HCT116 (cell line): ENCODE measurements around the gene XDH.

ENCODE experiments used
- EZH2 ChIP-seq: fragments of 200-600 bp; sonication (generic); IDR thresholded peaks from 2 replicates; pipeline ENCODE4 v1.6.1; 2017; ENCODE audit warnings: antibody characterized with exemption, mixed run types
- EZH2phosphoT487 ChIP-seq: fragments of 200-600 bp; IDR thresholded peaks from 2 replicates; pipeline ENCODE4 v1.6.1; 2018; ENCODE audit warnings: antibody characterized with exemption, borderline replicate concordance
- POLR2A ChIP-seq: IDR thresholded peaks from 2 replicates; pipeline ENCODE4 v1.7.0; 2011; ENCODE audit warnings: borderline replicate concordance; ENCODE audit not compliant: insufficient read depth, insufficient read length; ENCODE audit errors: extremely low read depth
- POLR2AphosphoS5 ChIP-seq: IDR thresholded peaks from 2 replicates; pipeline ENCODE4 v1.6.1; 2011; ENCODE audit warnings: mild to moderate bottlenecking, low read depth, low read length, moderate library complexity
- REST ChIP-seq: IDR thresholded peaks from 2 replicates; pipeline ENCODE4 v1.6.1; 2012; ENCODE audit warnings: low read depth
- SP1 ChIP-seq: IDR thresholded peaks from 2 replicates; pipeline ENCODE4 v1.6.1; 2012; ENCODE audit warnings: low read depth
- SRF ChIP-seq: IDR thresholded peaks from 2 replicates; pipeline ENCODE4 v1.6.1; 2012; ENCODE audit warnings: low read depth
- YY1 ChIP-seq: IDR thresholded peaks from 2 replicates; pipeline ENCODE4 v1.6.1; 2011; ENCODE audit warnings: low read length, low read depth, moderate library complexity, mild to moderate bottlenecking; ENCODE audit not compliant: insufficient replicate concordance; ENCODE audit errors: extremely low read depth
- TF ChIP-seq, protein P1 (sequence below), 3 experiments: fragments of 200-600 bp in 1 of 3; sonication (generic) in 1 of 3; IDR thresholded peaks in 2 of 3; conservative IDR thresholded peaks in 1 of 3; 2 replicates each; pipeline ENCODE4 v1.5.1; 2012 to 2017; ENCODE audit warnings: low read depth in 2 of 3, low read length in 2 of 3, antibody characterized with exemption in 1 of 3, borderline replicate concordance in 1 of 3, control low read depth in 1 of 3, mild to moderate bottlenecking in 1 of 3, mixed read lengths in 1 of 3, mixed run types in 1 of 3, moderate library complexity in 1 of 3; ENCODE audit not compliant: insufficient read depth in 1 of 3
- TF ChIP-seq, protein P2 (sequence below): IDR thresholded peaks from 2 replicates; pipeline ENCODE4 v1.6.1; 2012

DNA sequence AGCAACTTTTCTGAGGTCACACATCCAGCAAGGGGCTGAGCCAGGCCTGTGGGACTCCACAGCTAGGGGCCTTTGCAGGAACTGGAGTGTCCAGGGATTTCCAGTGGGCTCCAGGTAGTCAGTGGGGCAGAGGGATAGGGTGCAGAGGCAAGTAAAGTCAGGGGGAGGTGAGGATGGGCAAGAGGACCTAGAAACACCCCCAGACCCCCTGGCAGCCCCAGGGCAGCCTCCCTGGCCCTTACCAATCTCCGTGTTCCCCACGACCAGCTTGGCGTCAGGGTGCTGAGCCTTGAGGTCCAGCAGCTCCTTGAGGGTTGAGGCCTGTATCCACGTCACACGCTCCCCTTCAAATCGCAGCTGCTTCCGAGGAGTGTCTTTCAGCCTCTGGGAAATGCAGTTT lies 28.4 kb downstream of the XDH start:
- TF ChIP-seq EZH2, result no peak
- no peak for TF ChIP-seq POLR2A
- TF ChIP-seq POLR2AphosphoS5, result no peak
- TF ChIP-seq, protein P1, sequence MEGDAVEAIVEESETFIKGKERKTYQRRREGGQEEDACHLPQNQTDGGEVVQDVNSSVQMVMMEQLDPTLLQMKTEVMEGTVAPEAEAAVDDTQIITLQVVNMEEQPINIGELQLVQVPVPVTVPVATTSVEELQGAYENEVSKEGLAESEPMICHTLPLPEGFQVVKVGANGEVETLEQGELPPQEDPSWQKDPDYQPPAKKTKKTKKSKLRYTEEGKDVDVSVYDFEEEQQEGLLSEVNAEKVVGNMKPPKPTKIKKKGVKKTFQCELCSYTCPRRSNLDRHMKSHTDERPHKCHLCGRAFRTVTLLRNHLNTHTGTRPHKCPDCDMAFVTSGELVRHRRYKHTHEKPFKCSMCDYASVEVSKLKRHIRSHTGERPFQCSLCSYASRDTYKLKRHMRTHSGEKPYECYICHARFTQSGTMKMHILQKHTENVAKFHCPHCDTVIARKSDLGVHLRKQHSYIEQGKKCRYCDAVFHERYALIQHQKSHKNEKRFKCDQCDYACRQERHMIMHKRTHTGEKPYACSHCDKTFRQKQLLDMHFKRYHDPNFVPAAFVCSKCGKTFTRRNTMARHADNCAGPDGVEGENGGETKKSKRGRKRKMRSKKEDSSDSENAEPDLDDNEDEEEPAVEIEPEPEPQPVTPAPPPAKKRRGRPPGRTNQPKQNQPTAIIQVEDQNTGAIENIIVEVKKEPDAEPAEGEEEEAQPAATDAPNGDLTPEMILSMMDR (IDR thresholded peaks at IDR 0.05 in 2 of 3, conservative IDR thresholded peaks at IDR 0.05 in 1 of 3; ENCODE audit: borderline replicate concordance in 1 of 3, insufficient read depth in 1 of 3, low read depth in 2 of 3, low read length in 2 of 3), result no peak
- TF ChIP-seq SRF, result no peak
- no peak for TF ChIP-seq YY1
- TF ChIP-seq, protein P2, sequence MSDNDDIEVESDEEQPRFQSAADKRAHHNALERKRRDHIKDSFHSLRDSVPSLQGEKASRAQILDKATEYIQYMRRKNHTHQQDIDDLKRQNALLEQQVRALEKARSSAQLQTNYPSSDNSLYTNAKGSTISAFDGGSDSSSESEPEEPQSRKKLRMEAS, result no peak
- no peak for TF ChIP-seq SP1
- TF ChIP-seq REST, result no peak
- TF ChIP-seq EZH2phosphoT487, result no peak
